ENCODE data around the gene MYOF. TPM values are rescaled to one million over a fixed set of nuclear protein-coding genes. Genes with fewer than 3 reads are reported as not detected.
"Not testable (repeated sequence)": the region's sequence is repeated elsewhere in the genome, so short reads cannot be mapped to it uniquely, and the experiment has no call there.

The MYOF gene
- total and polyA plus RNA-seq, 8 donors, result 5.0 to 111 (median 36.0) TPM

DNA sequence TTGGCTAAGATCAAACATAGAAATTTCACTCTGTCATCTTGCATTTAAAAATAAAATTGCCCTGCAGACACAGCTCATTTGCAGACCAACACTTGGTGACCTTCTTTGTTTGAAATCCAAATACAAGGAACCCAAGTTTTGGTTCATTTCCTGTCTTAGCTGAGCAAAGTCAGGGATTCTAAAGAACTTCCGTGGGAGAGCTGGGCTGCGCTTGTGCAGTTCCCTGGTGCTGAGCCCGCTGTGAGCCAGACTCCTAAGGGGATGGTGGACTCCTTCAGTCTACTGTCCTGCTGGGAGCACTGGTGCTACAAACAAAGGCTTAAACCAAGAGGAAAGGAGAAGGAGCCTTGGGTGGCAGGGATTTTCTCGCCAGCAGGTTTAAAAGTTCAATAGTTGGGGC, 60.0 kb downstream of the MYOF start:
- H3K9me3 ChIP-seq, result no peaks in the 10 kb centered on the region
- no peak for DNase-seq
- intact Hi-C loops (cut with DNase I; ENCODE audit: low total_unique reads), result no loop called here
- H3K4me1 ChIP-seq, result peaks cover 11 to 47% (median 27%) of the 10 kb centered on the region in 4 donors
- WGBS, 5 donors, result 44 to 56% (median 45%) methylated on average over 4 of the region's 4 CpGs
- peak overlapping the region; percentile 27 to 67 (median 54) for H3K27ac ChIP-seq
- no peak for TF ChIP-seq EP300 (IDR thresholded peaks at IDR 0.05)
- no peak overlapping the region for H3K4me3 ChIP-seq
- peaks cover 5 to 22% (median 18%) of the 10 kb centered on the region in 4 donors for H3K36me3 ChIP-seq
- H3K27me3 ChIP-seq, result no peaks in the 10 kb centered on the region

DNA sequence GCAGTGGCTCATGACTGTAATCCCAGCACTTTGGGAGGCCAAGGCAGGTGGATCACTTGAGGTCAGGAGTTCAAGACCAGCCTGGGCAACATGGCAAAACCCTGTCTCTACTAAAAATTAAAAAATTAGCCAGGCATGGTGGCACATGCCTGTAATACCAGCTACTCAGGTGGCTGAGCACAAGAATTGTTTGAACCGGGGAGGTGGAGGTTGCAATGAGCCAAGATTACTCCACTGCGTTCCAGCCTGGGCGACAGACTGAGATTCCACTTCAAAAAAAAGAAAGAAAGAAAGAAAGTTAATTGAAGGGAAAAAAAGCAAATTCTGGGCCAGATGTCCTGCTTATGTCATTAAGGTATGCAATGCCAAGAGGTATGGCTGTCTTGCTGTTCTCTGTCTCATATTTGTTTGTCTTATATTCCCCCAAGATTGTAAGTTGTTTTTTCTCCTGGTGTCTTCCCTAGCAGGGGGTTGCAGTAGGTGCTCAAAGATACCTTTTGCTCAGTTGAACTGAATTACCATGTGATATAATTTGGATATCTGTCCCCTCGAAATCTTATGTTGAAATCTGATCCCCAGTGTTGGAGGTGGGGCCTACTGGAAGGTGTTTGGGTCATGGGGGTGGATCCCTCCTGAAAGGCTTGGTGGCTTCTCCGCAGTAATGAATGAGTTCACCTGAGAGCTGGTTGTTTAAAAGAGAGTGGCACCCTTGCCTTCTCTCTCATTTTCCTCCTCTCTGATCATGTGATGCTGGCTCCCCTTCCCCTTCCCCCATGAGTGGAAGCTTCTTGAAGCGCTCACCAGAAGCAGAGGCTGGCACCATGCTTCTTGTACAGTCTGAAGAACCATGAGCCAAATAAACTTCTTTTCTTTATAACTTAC, 60.9 kb downstream of the MYOF start:
- peaks cover 11 to 43% (median 27%) of the 10 kb centered on the region in 4 donors for H3K4me1 ChIP-seq
- peak in 1 of 2 donors; percentile 34 for DNase-seq
- peak overlapping the region in 4 of 5 donors; percentile 52 to 67 (median 55) for H3K27ac ChIP-seq
- intact Hi-C loops (cut with DNase I; ENCODE audit: low total_unique reads), result no loop called here
- H3K36me3 ChIP-seq, result peaks cover 5 to 27% (median 18%) of the 10 kb centered on the region in 4 donors
- no peaks in the 10 kb centered on the region for H3K9me3 ChIP-seq
- H3K27me3 ChIP-seq, result no peaks in the 10 kb centered on the region
- no peak overlapping the region for H3K4me3 ChIP-seq
- WGBS, 5 donors, result 64 to 81% (median 66%) methylated on average over 6 of the region's 6 CpGs
- TF ChIP-seq POLR2A (IDR thresholded peaks at IDR 0.05) (no peak), EP300 (IDR thresholded peaks at IDR 0.05) (no peak), POLR2AphosphoS5 (IDR thresholded peaks at IDR 0.05) (no peak)
- TF ChIP-seq, protein P1, sequence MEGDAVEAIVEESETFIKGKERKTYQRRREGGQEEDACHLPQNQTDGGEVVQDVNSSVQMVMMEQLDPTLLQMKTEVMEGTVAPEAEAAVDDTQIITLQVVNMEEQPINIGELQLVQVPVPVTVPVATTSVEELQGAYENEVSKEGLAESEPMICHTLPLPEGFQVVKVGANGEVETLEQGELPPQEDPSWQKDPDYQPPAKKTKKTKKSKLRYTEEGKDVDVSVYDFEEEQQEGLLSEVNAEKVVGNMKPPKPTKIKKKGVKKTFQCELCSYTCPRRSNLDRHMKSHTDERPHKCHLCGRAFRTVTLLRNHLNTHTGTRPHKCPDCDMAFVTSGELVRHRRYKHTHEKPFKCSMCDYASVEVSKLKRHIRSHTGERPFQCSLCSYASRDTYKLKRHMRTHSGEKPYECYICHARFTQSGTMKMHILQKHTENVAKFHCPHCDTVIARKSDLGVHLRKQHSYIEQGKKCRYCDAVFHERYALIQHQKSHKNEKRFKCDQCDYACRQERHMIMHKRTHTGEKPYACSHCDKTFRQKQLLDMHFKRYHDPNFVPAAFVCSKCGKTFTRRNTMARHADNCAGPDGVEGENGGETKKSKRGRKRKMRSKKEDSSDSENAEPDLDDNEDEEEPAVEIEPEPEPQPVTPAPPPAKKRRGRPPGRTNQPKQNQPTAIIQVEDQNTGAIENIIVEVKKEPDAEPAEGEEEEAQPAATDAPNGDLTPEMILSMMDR (IDR thresholded peaks at IDR 0.05), result no peak

DNA sequence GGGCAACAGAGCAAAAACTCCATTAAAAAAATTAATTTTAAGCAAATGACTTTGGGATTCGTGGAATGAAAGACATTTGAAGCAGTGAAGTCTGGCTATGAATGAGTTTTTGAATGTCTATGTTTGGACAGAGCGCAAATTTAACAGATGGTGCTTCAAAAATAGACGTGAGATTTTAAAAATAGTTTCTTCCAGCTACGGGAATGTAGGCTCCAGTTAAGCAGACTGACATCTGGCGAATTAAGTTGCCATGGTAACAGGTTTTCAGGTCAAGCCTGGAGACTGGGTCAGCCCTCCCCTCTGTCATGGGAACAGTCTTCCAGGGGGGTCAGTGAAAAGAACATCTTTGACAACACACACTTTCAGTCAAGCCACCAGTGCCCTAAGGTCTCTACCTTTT, 62.0 kb downstream of the MYOF start:
- Histone ChIP-seq H3K4me1 (peaks cover 11 to 43% (median 27%) of the 10 kb centered on the region in 4 donors), H3K4me3 (no peak overlapping the region), H3K27me3 (no peaks in the 10 kb centered on the region), H3K9me3 (no peaks in the 10 kb centered on the region), H3K36me3 (peaks cover 0 to 18% (median 9%) of the 10 kb centered on the region in 4 donors), H3K27ac (peak overlapping the region in 2 of 5 donors; percentile 3 to 67)
- WGBS, 5 donors, result 52 to 78% (median 66%) methylated on average over 5 of the region's 5 CpGs
- intact Hi-C loops (cut with DNase I; ENCODE audit: low total_unique reads), result no loop called here
- peak in 1 of 2 donors; percentile 66 for DNase-seq
- TF ChIP-seq POLR2A (IDR thresholded peaks at IDR 0.05) (no peak), POLR2AphosphoS5 (IDR thresholded peaks at IDR 0.05) (no peak), EP300 (IDR thresholded peaks at IDR 0.05) (no peak)
- TF ChIP-seq, protein P1 (IDR thresholded peaks at IDR 0.05), result no peak

DNA sequence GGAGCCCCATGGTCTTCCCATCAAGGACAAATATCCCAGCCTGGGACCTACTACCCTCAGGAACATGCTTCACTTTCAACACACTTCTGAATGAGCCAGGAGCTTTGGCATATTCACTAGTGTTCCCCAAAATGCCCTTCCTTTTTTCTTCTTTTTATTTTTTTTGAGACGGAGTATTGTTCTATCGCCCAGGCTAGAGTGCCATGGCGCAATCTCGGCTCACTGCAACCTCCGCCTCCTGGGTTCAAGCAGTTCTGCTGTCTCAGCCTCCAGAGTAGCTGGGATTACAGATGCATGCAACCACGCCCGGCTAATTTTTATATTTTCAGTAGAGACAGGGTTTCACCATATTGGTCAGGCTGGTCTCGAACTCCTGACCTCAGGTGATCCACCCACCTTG, 63.1 kb downstream of the MYOF start:
- intact Hi-C loops (cut with DNase I; ENCODE audit: low total_unique reads); DNase-seq; H3K27ac ChIP-seq; H3K4me3 ChIP-seq; H3K9me3 ChIP-seq; H3K27me3 ChIP-seq: not testable (repeated sequence)
- Histone ChIP-seq H3K4me1 (peaks cover 11 to 43% (median 24%) of the 10 kb centered on the region in 4 donors), H3K36me3 (peaks cover 0 to 11% (median 5%) of the 10 kb centered on the region in 4 donors)
- 89 to 96% (median 92%) methylated on average over 8 of the region's 8 CpGs for WGBS, 5 donors

DNA sequence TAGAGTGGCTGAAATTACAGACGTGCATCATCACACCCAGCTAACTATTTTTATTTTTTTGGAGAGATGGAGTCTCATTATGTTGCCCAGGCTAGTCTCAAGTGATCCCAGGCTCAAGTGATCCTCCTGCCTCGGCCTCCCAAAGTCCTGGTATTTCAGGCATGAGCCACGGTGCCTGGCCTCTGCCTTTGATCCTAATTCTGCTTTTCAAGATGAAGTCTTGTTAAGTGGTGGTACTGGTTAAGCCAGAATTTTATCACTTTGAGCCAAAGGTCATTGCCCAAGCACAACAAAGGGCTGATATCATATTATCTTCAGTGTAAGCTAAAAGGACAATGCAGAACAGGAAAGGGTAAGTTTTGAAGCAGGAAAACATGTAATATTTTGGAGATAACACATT, 64.2 kb downstream of the MYOF start:
- H3K4me3 ChIP-seq, result no peak overlapping the region
- no peaks in the 10 kb centered on the region for H3K27me3 ChIP-seq
- intact Hi-C loops (cut with DNase I; ENCODE audit: low total_unique reads), result no loop called here
- no peak for TF ChIP-seq EP300 (IDR thresholded peaks at IDR 0.05)
- TF ChIP-seq POLR2AphosphoS5 (IDR thresholded peaks at IDR 0.05), result peak in 1 of 3 donors; percentile 3
- no peak for TF ChIP-seq POLR2A (IDR thresholded peaks at IDR 0.05)
- TF ChIP-seq, protein P1 (IDR thresholded peaks at IDR 0.05), result no peak
- WGBS, 5 donors, result 39 to 68% (median 45%) methylated on average over 3 of the region's 3 CpGs
- no peaks in the 10 kb centered on the region for H3K9me3 ChIP-seq
- H3K4me1 ChIP-seq, result peaks cover 11 to 49% (median 29%) of the 10 kb centered on the region in 4 donors
- H3K27ac ChIP-seq, result no peak overlapping the region
- peak in 1 of 2 donors; percentile 58 for DNase-seq
- peaks cover 0 to 8% (median 3%) of the 10 kb centered on the region in 4 donors for H3K36me3 ChIP-seq

All from stomach (tissue), 9 donors.